Hepatocyte (in vitro differentiated cells): ENCODE results near the gene SULT2A1.
"Not testable (repeated sequence)": the region's sequence is repeated elsewhere in the genome, so short reads cannot be mapped to it uniquely, and the experiment has no call there.

Experiments
- CTCF ChIP-seq: fragments of 200-600 bp; sonication (generic); IDR thresholded peaks from 2 replicates; pipeline ENCODE4 v1.5.1; 2016; ENCODE audit warnings: antibody characterized with exemption, mild to moderate bottlenecking; ENCODE audit not compliant: poor library complexity
- EZH2 ChIP-seq: fragments of 200-600 bp; sonication (generic); IDR thresholded peaks from 2 replicates; pipeline ENCODE4 v1.6.1; 2016; ENCODE audit warnings: antibody characterized with exemption, mild to moderate bottlenecking, borderline replicate concordance

- TF ChIP-seq CTCF, EZH2: not testable (repeated sequence)
Measured at GRCh38 chr19:47910191-47910590, 24.1 kb upstream of the SULT2A1 start.
